GM12892 (cell line): ENCODE measurements around the gene CDO1. TPM values are rescaled to one million over a fixed set of nuclear protein-coding genes. Genes with fewer than 3 reads are reported as not detected.

Source experiments
- DNase-seq: peaks from one replicate; pipeline ENCODE4 v3.0.0; 2011; ENCODE audit not compliant: insufficient read length
- FAIRE-seq: peaks from 2 replicates; lab custom pipeline; 2011; peaks lifted over from hg19 to GRCh38; lab: Jason Lieb, UNC
- POLR2A ChIP-seq: IDR thresholded peaks from 2 replicates; pipeline ENCODE4 v1.6.1; 2011; ENCODE audit warnings: low read depth, low read length, control low read depth
- POLR2AphosphoS5 ChIP-seq: IDR thresholded peaks from 2 replicates; pipeline ENCODE4 v1.6.1; 2011; ENCODE audit warnings: low read depth, low read length, control low read depth
- TAF1 ChIP-seq: IDR thresholded peaks from 2 replicates; pipeline ENCODE4 v1.6.1; 2011; ENCODE audit warnings: low read depth, mild to moderate bottlenecking, control low read depth, low read length, borderline replicate concordance
- polyA plus RNA-seq: library from polyadenylated mRNA; unstranded; fragments of >200 nt; gene quantifications from one replicate; pipeline ENCODE4 v1.2.1, GENCODE V29; 2012; ENCODE audit warnings: missing spikeins, inconsistent platforms; ENCODE audit not compliant: missing spikeins

The CDO1 gene
- polyA plus RNA-seq, result not detected

DNA sequence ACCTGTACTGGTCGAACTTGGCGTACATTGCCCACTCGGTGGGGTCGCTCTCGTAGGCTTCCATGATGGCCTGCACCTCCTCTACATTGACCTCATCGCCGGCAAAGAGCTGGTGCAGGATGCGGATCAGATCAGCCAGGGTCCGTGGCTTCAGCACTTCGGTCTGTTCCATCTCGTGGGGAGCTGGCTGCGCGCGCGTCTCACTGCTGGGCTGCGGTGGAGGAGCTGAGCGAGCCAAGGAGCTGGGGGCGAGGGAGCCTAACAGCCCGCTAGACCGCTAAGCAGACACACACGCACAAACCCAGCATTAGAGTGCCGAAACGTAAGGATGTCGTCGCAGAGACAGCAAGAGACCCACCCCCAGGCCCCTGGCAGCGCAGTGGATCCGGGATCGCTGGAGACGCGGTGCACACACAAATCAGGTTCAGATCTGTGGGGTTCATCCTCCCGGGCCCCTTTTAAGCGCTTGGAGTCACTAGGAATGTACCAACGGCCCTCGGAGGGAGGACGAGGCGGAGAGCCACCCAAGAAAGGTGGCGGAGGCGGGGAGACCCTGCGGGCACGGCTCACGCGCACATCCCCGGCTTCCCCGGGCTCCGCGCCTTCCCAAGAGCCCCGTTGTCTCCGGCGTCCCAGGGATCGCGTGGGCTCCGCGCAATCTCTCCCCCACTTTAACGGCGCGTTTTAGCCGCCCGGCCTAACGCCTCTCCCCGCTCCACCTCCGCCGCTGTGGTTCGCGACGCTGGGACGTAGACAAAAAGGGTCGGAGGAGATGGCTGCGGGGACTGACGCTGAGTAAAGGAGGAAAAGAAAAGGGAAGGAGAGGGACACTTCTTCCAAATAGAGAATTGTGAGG is at the start of gene CDO1:
Gene CDO1 (minus strand): TSS at position 434 of the 856 bp plus-strand sequence. CDS start 262 bp downstream, at position 172.
- DNase-seq (peak; percentile 23), FAIRE-seq (no peak)
- no peak for TF ChIP-seq TAF1
- TF ChIP-seq POLR2A, result no peak
- TF ChIP-seq POLR2AphosphoS5, result no peak

DNA sequence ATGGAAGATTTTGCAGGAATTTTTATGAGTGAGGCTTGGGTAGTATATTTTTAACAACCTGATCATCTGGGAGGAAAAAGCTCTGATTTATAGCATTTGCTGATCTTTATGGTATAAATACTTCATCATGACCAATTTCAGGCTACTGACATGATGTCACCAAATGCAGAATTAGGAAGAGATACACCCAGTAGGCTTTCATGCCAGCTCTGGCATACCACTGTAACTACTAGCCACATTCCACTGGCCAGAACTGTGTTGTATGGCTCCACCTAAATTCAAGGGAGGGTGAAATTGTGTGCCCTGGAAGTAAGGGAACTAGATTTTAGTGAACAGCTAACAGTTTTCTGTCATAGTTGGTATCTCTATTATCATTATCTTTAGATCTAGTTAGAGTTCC is 42.9 kb upstream of the CDO1 start:
- DNase-seq (no peak), FAIRE-seq (no peak)
- TF ChIP-seq POLR2AphosphoS5 (no peak), TAF1 (no peak), POLR2A (no peak)

DNA sequence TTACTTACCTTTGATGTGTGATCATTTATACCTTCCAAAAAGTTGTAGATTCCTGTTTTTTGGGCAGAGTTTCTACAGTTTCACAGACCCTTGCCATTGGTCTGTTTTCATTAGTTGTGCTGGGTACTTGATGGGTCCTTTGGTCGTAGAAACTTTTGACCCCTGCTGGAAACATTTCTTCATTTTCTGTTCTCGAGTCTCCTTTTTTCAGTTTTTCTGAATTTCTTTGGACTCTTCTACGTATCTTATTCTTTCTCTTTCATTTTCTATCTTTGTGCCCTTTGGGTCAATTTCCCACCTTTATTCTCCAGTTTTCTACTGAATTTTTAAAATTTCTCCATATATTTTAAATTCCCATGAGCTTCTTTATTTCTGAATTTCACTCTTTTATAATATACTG is 41.9 kb upstream of the CDO1 start:
- FAIRE-seq (no peak), DNase-seq (no peak)
- TF ChIP-seq POLR2AphosphoS5 (no peak), TAF1 (no peak), POLR2A (no peak)

DNA sequence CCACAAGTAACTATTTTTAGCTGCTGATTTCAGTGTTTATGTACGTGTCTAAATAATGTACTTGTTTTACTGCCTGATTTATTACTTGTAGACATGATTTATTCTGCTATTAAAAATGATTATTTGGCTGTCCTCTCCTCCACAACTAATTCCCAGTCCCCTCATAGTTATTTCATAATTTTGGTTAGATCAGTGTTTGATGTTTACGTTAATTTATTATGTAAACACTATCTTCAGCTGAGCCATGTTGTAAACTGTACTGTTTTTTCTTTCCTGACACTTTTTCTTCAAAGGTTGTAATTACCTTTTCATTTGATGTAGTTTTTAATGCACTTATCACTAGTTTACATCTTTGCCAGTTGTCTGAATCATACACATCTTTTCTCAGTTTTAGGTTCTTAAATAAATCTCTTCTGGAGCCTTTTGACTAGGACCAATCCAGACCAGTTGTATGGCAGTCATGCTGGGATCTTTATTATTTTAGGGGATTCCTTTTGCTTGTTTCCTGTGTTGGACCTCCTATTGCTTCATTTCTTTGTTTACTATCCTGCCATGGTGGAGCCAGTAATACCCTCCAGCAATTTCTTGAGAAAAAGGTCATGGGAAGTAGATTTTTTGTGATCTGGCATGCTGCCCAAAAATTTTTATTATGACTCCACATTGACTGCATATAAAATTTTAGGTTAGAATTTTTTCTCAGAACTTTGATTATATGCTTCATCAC is 41.3 kb upstream of the CDO1 start:
- DNase-seq (no peak), FAIRE-seq (no peak)
- no peak for TF ChIP-seq POLR2AphosphoS5
- no peak for TF ChIP-seq POLR2A
- no peak for TF ChIP-seq TAF1

DNA sequence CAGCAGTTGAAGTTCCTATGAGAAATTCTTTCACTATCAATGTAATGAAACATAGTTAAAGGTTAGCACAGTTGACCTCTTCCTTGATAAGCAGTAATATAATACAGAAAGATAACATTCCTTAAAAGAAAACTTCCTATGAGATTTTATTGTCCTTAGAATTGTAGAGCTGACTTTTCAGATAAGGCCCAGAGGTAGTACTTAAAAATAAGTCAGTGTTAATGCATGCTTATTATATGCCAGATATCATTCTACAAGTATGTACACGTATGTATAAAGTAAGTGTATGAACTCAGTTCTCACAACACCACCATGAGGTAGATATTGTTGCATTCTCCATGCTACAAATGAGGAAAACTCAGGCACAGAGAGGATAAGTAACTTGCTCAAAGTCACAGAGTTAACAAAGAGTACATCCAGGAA is 40.6 kb upstream of the CDO1 start:
- DNase-seq, result no peak
- TF ChIP-seq POLR2A (no peak), TAF1 (no peak), POLR2AphosphoS5 (no peak)
- FAIRE-seq, result peak; percentile 5

DNA sequence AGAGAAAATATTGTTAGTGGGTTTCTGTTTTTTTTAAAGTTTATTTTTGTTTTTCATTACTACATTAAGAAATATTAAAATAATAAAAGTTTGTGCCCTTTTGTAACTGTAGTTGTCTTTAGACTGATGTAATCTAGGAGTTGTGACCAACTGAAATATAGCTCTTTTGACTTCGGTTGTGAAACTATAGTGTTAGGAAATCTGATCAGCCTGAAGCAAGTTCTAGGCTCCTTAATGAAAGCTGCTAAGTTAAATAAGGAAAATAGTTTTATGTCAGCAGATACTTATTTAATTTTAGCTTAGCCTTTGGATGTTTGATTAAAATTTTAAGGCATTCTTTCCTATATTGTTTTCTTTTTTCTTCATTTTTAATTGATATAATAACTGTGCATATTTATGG is 39.5 kb upstream of the CDO1 start:
- TF ChIP-seq POLR2AphosphoS5 (no peak), POLR2A (no peak), TAF1 (no peak)
- DNase-seq (no peak), FAIRE-seq (no peak)

DNA sequence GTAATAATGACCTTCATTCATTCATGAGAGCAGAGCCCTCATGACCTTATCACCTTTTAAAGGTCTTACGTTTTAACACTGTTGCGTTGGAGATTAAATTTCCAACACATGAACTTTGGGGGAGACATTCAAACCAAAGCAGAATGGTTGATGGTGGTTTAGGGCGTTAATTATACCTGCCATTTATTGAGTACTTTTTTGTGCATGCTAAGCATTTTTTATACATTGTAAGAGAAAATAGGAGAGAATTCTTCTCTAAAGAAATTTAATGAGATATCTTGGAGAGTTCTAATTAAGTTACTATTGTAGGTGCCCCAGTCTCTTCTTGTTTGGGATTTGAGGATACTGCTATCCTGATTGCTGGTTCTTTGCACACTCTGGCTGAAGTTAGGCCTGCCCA is 37.7 kb upstream of the CDO1 start:
- no peak for FAIRE-seq
- TF ChIP-seq TAF1, result no peak
- TF ChIP-seq POLR2AphosphoS5, result no peak
- no peak for TF ChIP-seq POLR2A
- DNase-seq, result no peak

DNA sequence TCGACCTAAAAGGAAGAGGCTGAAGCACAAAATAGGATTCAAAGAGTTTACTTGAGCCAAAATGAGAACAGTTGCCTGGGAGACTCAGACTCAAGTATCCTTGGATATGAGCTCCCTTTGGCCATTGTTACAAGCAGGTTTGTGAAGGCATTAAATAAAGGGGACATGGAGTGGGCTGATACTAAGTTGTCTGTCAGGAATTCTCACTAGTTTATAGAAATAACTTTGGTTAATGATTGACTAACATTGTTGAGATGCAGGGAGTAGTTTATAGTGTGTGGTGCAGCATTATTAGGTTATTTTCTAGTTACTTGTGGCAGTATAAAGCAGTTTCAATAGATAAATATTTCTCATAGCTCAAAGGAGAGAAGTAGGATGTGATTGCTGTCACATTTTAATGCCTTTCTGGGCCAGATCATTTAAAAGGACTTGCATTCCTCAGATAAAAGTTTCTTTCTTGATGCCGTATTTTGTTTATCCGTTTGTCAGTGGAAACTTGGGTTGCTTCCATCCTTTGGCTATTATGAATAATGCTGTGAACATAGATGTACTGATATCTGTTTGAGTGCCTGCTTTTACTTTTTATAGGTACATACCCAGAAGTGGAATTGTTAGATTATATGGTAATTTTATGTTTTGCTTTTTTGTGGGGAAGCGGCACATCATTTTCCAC is 34.4 kb upstream of the CDO1 start:
- DNase-seq (no peak), FAIRE-seq (no peak)
- no peak for TF ChIP-seq TAF1
- no peak for TF ChIP-seq POLR2AphosphoS5
- no peak for TF ChIP-seq POLR2A

DNA sequence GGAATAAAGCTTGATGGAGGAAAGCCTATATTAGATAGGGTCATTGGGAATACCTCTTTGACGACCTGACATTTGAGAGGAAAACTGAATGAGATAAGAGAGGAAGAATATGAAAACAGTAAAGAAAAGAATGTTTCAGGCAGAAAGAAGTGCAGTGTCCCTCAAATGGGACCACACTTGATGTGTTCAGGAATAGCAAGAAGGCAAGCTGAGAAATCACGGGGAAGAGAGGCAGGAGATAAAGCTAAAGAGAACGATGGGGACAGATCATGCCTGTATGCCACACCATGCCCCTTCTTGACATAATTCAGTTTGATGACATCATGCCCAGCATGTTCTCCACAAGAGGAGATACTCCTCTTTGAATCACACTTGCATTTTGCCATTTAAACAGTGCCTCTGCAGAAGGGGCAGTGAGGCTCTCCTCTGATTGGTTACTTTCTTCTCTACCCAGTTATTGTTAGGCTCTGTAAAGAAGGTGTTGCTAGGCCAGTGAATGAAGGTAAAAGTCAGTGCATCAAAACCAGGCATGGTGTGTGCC is 32.9 kb upstream of the CDO1 start:
- no peak for TF ChIP-seq POLR2A
- no peak for TF ChIP-seq TAF1
- TF ChIP-seq POLR2AphosphoS5, result no peak
- DNase-seq (no peak), FAIRE-seq (no peak)

DNA sequence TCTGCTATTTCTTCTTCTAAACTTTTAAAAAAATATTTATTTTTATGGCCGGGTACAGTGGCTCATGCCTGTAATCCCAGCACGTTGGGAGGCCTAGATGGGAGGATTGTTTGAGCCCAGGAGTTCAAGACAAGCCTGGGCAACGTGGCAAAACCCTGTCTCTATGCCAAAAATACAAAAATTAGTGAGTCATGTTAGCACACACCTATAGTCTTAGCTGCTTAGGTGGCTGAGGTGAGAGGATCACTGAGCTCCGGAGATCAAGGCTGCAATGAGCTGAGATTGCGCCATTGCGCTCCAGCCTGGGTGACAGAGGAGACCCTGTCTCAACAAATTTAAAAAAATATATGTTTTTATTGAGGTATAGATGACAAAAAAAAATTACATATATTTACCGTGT is 30.8 kb upstream of the CDO1 start:
- no peak for TF ChIP-seq TAF1
- TF ChIP-seq POLR2AphosphoS5, result no peak
- no peak for TF ChIP-seq POLR2A
- FAIRE-seq (no peak), DNase-seq (no peak)

DNA sequence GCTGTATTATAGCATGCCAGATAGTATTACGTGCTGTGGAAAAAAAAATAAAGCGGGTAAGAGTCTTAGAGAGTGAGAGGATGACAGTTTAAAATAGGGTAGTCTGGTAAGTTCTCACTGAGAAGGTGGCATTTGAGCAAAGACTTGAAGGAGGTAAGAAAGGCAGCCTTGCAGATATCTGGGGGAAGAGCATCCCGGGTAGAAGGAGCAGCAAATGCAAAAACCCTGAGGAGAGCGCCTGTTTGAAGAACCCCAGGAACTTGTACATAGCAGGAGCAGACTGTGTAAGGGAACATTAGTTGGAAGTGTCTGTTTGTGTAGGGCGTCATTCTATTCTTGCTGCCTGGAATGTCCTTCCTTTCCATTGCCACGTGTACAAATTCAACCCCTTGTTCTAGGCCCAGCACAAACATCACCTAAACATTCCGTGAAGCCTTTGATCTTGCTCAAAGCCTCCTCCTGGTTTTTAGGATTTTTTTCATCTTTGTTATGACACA is 27.9 kb upstream of the CDO1 start:
- no peak for FAIRE-seq
- TF ChIP-seq POLR2AphosphoS5 (no peak), POLR2A (no peak), TAF1 (no peak)
- no peak for DNase-seq
